SU-DHL-6 (cell line): ENCODE data around the gene EVI5.

ENCODE experiments used
- H2AFZ ChIP-seq: fragments of 200-600 bp; sonication (generic); 2 replicates; pipeline ENCODE4 v1.6.1; 2014; ENCODE audit warnings: low read depth, mild to moderate bottlenecking, moderate library complexity, mixed read lengths, antibody characterized with exemption, low read length; ENCODE audit not compliant: severe bottlenecking
- H3F3A ChIP-seq: fragments of 200-600 bp; shearing (Covaris generic); 2 replicates; pipeline ENCODE4 v1.6.0; 2016; ENCODE audit warnings: antibody characterized with exemption, mild to moderate bottlenecking; ENCODE audit not compliant: insufficient read depth
- H3K27ac ChIP-seq: fragments of 200-600 bp; sonication (generic); 2 replicates; pipeline ENCODE4 v1.5.1; 2016; ENCODE audit warnings: low read depth, mild to moderate bottlenecking, low read length, moderate library complexity, mixed read lengths
- H3K27me3 ChIP-seq: fragments of 200-600 bp; sonication (generic), shearing (Covaris generic); 2 replicates; pipeline ENCODE4 v1.6.0; 2014; ENCODE audit warnings: mild to moderate bottlenecking, low read length
- H3K36me3 ChIP-seq: fragments of 200-600 bp; sonication (generic); 2 replicates; pipeline ENCODE4 v1.6.1; 2014; ENCODE audit warnings: mild to moderate bottlenecking, low read length, mixed read lengths
- H3K4me2 ChIP-seq: fragments of 300-600, 200-600 bp; shearing (Covaris generic), sonication (generic); 2 replicates; pipeline ENCODE4 v1.6.0; 2014; ENCODE audit warnings: low read length, low read depth, mild to moderate bottlenecking; ENCODE audit not compliant: poor library complexity, severe bottlenecking
- H3K4me3 ChIP-seq: fragments of 200-600 bp; sonication (generic); 2 replicates; pipeline ENCODE4 v1.5.1; 2014; ENCODE audit warnings: antibody characterized with exemption, low read length, mild to moderate bottlenecking, mixed read lengths; ENCODE audit not compliant: insufficient read depth, poor library complexity, severe bottlenecking
- H3K79me2 ChIP-seq: fragments of 200-600 bp; sonication (generic); 2 replicates; pipeline ENCODE4 v1.6.1; 2014; ENCODE audit warnings: mild to moderate bottlenecking, low read length, moderate library complexity; ENCODE audit not compliant: insufficient read depth
- H3K9ac ChIP-seq: fragments of 200-600 bp; sonication (generic); 2 replicates; pipeline ENCODE4 v1.7.0; 2014; ENCODE audit warnings: mild to moderate bottlenecking, low read length
- H3K9me2 ChIP-seq: fragments of 200-600 bp; sonication (generic); replicated peaks from 2 replicates; pipeline ENCODE4 v1.6.1; 2014; ENCODE audit warnings: low read length; ENCODE audit not compliant: insufficient read depth
- H3K9me3 ChIP-seq: fragments of 200-600 bp; sonication (generic); 2 replicates; pipeline ENCODE4 v1.6.1; 2014; ENCODE audit warnings: low read length, mixed read lengths; ENCODE audit not compliant: insufficient read depth
- H4K20me1 ChIP-seq: fragments of 200-600 bp; sonication (generic); 2 replicates; pipeline ENCODE4 v1.6.1; 2014; ENCODE audit warnings: low read depth, mild to moderate bottlenecking, antibody characterized with exemption, low read length, moderate library complexity, mixed read lengths
- CTCF ChIP-seq: fragments of 200-600 bp; sonication (generic); IDR thresholded peaks from one replicate; pipeline ENCODE4 v1.5.1; 2017; ENCODE audit warnings: antibody characterized with exemption, mild to moderate bottlenecking, low read length, moderate library complexity; ENCODE audit not compliant: insufficient read depth, poor library complexity, severe bottlenecking
- EZH2phosphoT487 ChIP-seq: fragments of 200-600 bp; sonication (generic), shearing (Covaris generic); conservative IDR thresholded peaks from 2 replicates; pipeline ENCODE4 v1.6.1; 2018; ENCODE audit warnings: mild to moderate bottlenecking, antibody characterized with exemption, low read length, moderate library complexity, mixed read lengths

Gene EVI5

GRCh38 chr1:92705446-92705845 is 79.5 kb downstream of the EVI5 start:
- Histone ChIP-seq H2AFZ (no peak overlapping the region), H3F3A (no peaks in the 10 kb centered on the region), H4K20me1 (no peaks in the 10 kb centered on the region), H3K27me3 (no peaks in the 10 kb centered on the region), H3K36me3 (no peaks in the 10 kb centered on the region), H3K4me2 (no peak overlapping the region), H3K9ac (no peak overlapping the region), H3K9me2 (no peaks in the 10 kb centered on the region), H3K27ac (no peak overlapping the region), H3K9me3 (no peaks in the 10 kb centered on the region), H3K79me2 (no peaks in the 10 kb centered on the region), H3K4me3 (no peak overlapping the region)
- TF ChIP-seq EZH2phosphoT487 (no peak), CTCF (no peak)

- Histone ChIP-seq H3K4me3 (no peak overlapping the region), H3K9me2 (no peaks in the 10 kb centered on the region), H2AFZ (no peak overlapping the region), H3K4me2 (no peak overlapping the region), H3K9me3 (no peaks in the 10 kb centered on the region), H3F3A (no peaks in the 10 kb centered on the region), H3K79me2 (no peaks in the 10 kb centered on the region), H3K9ac (no peak overlapping the region), H3K36me3 (no peaks in the 10 kb centered on the region), H3K27me3 (no peaks in the 10 kb centered on the region), H4K20me1 (no peaks in the 10 kb centered on the region), H3K27ac (no peak overlapping the region)
- TF ChIP-seq CTCF = no peak
- TF ChIP-seq EZH2phosphoT487 = no peak
These were observed 83.8 kb downstream of the EVI5 start for GRCh38 chr1:92701147-92701546.

- Histone ChIP-seq H3K4me3 (no peak overlapping the region), H3K9ac (no peak overlapping the region), H3K9me2 (no peaks in the 10 kb centered on the region), H3K4me2 (no peak overlapping the region), H3K9me3 (no peaks in the 10 kb centered on the region), H3K27me3 (no peaks in the 10 kb centered on the region), H4K20me1 (no peaks in the 10 kb centered on the region), H3K36me3 (no peaks in the 10 kb centered on the region), H3F3A (no peaks in the 10 kb centered on the region), H2AFZ (no peak overlapping the region), H3K79me2 (no peaks in the 10 kb centered on the region), H3K27ac (no peak overlapping the region)
- no peak for TF ChIP-seq CTCF
- TF ChIP-seq EZH2phosphoT487 = no peak
These were observed 86.0 kb downstream of the EVI5 start for GRCh38 chr1:92698932-92699331.

- TF ChIP-seq CTCF = no peak
- TF ChIP-seq EZH2phosphoT487 = no peak
- H3K4me2 ChIP-seq = no peak overlapping the region
- H3K4me3 ChIP-seq = no peak overlapping the region
- no peak overlapping the region for H3K9ac ChIP-seq
- H3K9me3 ChIP-seq = no peaks in the 10 kb centered on the region
- H3K79me2 ChIP-seq = no peaks in the 10 kb centered on the region
- no peaks in the 10 kb centered on the region for H3F3A ChIP-seq
- no peaks in the 10 kb centered on the region for H3K9me2 ChIP-seq
- no peaks in the 10 kb centered on the region for H4K20me1 ChIP-seq
- no peak overlapping the region for H3K27ac ChIP-seq
- no peaks in the 10 kb centered on the region for H3K27me3 ChIP-seq
- no peaks in the 10 kb centered on the region for H3K36me3 ChIP-seq
- H2AFZ ChIP-seq = no peak overlapping the region
These were observed 89.8 kb downstream of the EVI5 start for GRCh38 chr1:92695104-92695503.
